GM12864 (cell line): Measurements from ENCODE around the gene SPTSSA.

ENCODE experiments used
- DNase-seq: peaks from one replicate; pipeline ENCODE4 v3.0.0-alpha.2; 2011; ENCODE audit warnings: low read depth
- H3K4me3 ChIP-seq: 2 replicates; pipeline ENCODE4 v1.5.1; 2011; ENCODE audit warnings: mild to moderate bottlenecking, low read depth, low read length, control low read depth
- TF ChIP-seq, protein P1 (sequence below): IDR thresholded peaks from 2 replicates; pipeline ENCODE4 v1.5.1; 2011; ENCODE audit warnings: low read depth, mild to moderate bottlenecking, moderate library complexity, low read length, control low read depth, inconsistent platforms; ENCODE audit errors: missing control alignments

SPTSSA gene

GRCh38 chr14:34457186-34457585, 4.9 kb downstream of the SPTSSA start:
- H3K4me3 ChIP-seq = no peak overlapping the region
- TF ChIP-seq, protein P1, sequence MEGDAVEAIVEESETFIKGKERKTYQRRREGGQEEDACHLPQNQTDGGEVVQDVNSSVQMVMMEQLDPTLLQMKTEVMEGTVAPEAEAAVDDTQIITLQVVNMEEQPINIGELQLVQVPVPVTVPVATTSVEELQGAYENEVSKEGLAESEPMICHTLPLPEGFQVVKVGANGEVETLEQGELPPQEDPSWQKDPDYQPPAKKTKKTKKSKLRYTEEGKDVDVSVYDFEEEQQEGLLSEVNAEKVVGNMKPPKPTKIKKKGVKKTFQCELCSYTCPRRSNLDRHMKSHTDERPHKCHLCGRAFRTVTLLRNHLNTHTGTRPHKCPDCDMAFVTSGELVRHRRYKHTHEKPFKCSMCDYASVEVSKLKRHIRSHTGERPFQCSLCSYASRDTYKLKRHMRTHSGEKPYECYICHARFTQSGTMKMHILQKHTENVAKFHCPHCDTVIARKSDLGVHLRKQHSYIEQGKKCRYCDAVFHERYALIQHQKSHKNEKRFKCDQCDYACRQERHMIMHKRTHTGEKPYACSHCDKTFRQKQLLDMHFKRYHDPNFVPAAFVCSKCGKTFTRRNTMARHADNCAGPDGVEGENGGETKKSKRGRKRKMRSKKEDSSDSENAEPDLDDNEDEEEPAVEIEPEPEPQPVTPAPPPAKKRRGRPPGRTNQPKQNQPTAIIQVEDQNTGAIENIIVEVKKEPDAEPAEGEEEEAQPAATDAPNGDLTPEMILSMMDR = no peak
- no peak for DNase-seq

- no peak overlapping the region for H3K4me3 ChIP-seq
- TF ChIP-seq, protein P1 = no peak
- no peak for DNase-seq
Observed at GRCh38 chr14:34453226-34453625, 8.8 kb downstream of the SPTSSA start.

- H3K4me3 ChIP-seq = no peak overlapping the region
- no peak for DNase-seq
- TF ChIP-seq, protein P1 = no peak
Observed at GRCh38 chr14:34452258-34452822, 9.7 kb downstream of the SPTSSA start.

- TF ChIP-seq, protein P1 = no peak
- no peak overlapping the region for H3K4me3 ChIP-seq
- DNase-seq = no peak
Observed at GRCh38 chr14:34450958-34451357, 11.1 kb downstream of the SPTSSA start.

DNA sequence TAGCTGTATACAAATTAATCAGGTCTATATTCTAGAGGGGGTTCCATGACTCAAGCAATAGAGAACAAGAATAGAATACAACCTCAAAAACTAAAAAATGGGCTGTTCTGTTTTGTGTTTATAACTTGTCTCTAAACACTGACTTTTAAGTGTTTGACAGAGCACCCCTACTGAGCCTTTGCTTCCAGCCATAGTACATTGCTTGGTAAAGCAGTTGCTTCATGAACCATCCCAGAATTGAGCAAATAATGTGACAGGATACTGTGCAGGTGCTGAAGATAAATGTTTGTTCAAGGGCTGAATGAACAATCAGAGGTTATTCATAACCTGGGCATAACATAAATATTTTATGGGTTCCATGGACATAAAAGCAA, 11.5 kb downstream of the SPTSSA start:
- TF ChIP-seq, protein P1 = no peak
- DNase-seq = no peak
- H3K4me3 ChIP-seq = no peak overlapping the region

GRCh38 chr14:34449819-34450541, 12.1 kb downstream of the SPTSSA start:
- DNase-seq = no peak
- TF ChIP-seq, protein P1 = no peak

GRCh38 chr14:34439090-34439489, 22.9 kb downstream of the SPTSSA start:
- TF ChIP-seq, protein P1 = no peak
- no peak for DNase-seq
- no peak overlapping the region for H3K4me3 ChIP-seq

More at GRCh38 chr14:34449819-34450541, 12.1 kb downstream of the SPTSSA start:
- no peak overlapping the region for H3K4me3 ChIP-seq
